ENCODE measurements around the gene MIPOL1. TPM values are rescaled to one million over a fixed set of nuclear protein-coding genes. Genes with fewer than 3 reads are reported as not detected.

Gene MIPOL1
- total and polyA plus RNA-seq, 2 experiments from 2014 or later: 16.6 to 24.8 TPM

GRCh38 chr14:37201724-37202123 lies 4.0 kb downstream of the MIPOL1 start (continued):
- TF ChIP-seq, protein P1, sequence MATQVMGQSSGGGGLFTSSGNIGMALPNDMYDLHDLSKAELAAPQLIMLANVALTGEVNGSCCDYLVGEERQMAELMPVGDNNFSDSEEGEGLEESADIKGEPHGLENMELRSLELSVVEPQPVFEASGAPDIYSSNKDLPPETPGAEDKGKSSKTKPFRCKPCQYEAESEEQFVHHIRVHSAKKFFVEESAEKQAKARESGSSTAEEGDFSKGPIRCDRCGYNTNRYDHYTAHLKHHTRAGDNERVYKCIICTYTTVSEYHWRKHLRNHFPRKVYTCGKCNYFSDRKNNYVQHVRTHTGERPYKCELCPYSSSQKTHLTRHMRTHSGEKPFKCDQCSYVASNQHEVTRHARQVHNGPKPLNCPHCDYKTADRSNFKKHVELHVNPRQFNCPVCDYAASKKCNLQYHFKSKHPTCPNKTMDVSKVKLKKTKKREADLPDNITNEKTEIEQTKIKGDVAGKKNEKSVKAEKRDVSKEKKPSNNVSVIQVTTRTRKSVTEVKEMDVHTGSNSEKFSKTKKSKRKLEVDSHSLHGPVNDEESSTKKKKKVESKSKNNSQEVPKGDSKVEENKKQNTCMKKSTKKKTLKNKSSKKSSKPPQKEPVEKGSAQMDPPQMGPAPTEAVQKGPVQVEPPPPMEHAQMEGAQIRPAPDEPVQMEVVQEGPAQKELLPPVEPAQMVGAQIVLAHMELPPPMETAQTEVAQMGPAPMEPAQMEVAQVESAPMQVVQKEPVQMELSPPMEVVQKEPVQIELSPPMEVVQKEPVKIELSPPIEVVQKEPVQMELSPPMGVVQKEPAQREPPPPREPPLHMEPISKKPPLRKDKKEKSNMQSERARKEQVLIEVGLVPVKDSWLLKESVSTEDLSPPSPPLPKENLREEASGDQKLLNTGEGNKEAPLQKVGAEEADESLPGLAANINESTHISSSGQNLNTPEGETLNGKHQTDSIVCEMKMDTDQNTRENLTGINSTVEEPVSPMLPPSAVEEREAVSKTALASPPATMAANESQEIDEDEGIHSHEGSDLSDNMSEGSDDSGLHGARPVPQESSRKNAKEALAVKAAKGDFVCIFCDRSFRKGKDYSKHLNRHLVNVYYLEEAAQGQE (IDR thresholded peaks at IDR 0.05; ENCODE audit: unreplicated experiment): no peak
- no peak for TF ChIP-seq JUNB (IDR thresholded peaks at IDR 0.05; ENCODE audit: unreplicated experiment)

DNA sequence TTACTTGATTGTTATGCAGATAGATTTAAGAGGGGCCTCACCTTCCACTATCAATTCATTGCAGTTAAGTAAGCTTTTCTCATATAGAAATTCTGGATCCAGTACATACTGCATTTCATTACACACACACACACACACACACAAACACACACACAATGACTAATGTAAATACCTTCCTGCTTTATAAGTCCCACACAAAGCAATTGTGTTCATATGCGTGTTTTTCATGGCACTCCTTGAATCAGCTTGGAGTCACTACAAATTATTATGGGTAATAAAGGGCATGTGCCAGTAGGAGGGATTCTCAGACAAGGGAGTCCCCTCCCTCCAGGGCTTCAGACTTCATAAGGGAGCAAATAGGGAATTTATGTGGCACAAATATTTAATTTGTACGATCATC lies 4.5 kb downstream of the MIPOL1 start:
- Histone ChIP-seq H3F3A (replicated peaks; ENCODE audit: low read depth) (no peaks in the 10 kb centered on the region), H3K27me3 (ENCODE audit: insufficient read depth) (no peaks in the 10 kb centered on the region), H3K4me2 (no peak overlapping the region), H4K20me1 (replicated peaks; ENCODE audit: insufficient read depth) (peaks cover 11% of the 10 kb centered on the region; the same call in 1 of the 2 replicates), H3K79me2 (replicated peaks; ENCODE audit: insufficient read depth) (peaks cover 82% of the 10 kb centered on the region), H3K27ac (ENCODE audit: low read depth) (no peak overlapping the region), H3K4me1 (ENCODE audit: insufficient read depth) (peaks cover 26% of the 10 kb centered on the region), H3K9me2 (ENCODE audit: insufficient read depth) (no peaks in the 10 kb centered on the region), H3K4me3 (no peak overlapping the region), H2AFZ (no peak overlapping the region), H3K36me3 (ENCODE audit: insufficient read depth) (peaks cover 9% of the 10 kb centered on the region; the same call in 1 of the 2 replicates)
- no peak for ATAC-seq
- Mint-ChIP-seq H3K9me3 (peaks cover 35% of the 10 kb centered on the region), H3K27me3 (ENCODE audit: insufficient read depth, low read depth, poor library complexity) (peaks cover 7% of the 10 kb centered on the region), H3K36me3 (ENCODE audit: low read depth) (peaks cover 39% of the 10 kb centered on the region), H3K27ac (no peak overlapping the region), H3K4me3 (no peak overlapping the region), H3K4me1 (peaks cover 16% of the 10 kb centered on the region; the same call in 2 of the 3 replicates)
- DNase-seq (ENCODE audit: low spot score): no peak
- TF ChIP-seq ZNF331 (CRISPR knock-in tag; IDR thresholded peaks at IDR 0.05; ENCODE audit: low read depth) (no peak), CREB1 (CRISPR knock-in tag; IDR thresholded peaks at IDR 0.05; ENCODE audit: low read depth) (no peak), ETS1 (IDR thresholded peaks at IDR 0.05) (no peak), STAT1 (IDR thresholded peaks at IDR 0.05; ENCODE audit: unreplicated experiment) (no peak), EZH2phosphoT487 (IDR thresholded peaks at IDR 0.05; ENCODE audit: unreplicated experiment) (no peak), EZH2 (IDR thresholded peaks at IDR 0.05; ENCODE audit: low read depth, unreplicated experiment) (no peak), POLR2AphosphoS5 (IDR thresholded peaks at IDR 0.05; ENCODE audit: low read depth) (no peak), NANOG (IDR thresholded peaks at IDR 0.05; ENCODE audit: borderline replicate concordance) (no peak), JUNB (IDR thresholded peaks at IDR 0.05; ENCODE audit: unreplicated experiment) (no peak), ZNF114 (CRISPR knock-in tag; IDR thresholded peaks at IDR 0.05) (no peak)
- TF ChIP-seq, protein P1 (IDR thresholded peaks at IDR 0.05; ENCODE audit: unreplicated experiment): no peak
- TF ChIP-seq, protein P2, sequence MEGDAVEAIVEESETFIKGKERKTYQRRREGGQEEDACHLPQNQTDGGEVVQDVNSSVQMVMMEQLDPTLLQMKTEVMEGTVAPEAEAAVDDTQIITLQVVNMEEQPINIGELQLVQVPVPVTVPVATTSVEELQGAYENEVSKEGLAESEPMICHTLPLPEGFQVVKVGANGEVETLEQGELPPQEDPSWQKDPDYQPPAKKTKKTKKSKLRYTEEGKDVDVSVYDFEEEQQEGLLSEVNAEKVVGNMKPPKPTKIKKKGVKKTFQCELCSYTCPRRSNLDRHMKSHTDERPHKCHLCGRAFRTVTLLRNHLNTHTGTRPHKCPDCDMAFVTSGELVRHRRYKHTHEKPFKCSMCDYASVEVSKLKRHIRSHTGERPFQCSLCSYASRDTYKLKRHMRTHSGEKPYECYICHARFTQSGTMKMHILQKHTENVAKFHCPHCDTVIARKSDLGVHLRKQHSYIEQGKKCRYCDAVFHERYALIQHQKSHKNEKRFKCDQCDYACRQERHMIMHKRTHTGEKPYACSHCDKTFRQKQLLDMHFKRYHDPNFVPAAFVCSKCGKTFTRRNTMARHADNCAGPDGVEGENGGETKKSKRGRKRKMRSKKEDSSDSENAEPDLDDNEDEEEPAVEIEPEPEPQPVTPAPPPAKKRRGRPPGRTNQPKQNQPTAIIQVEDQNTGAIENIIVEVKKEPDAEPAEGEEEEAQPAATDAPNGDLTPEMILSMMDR (conservative IDR thresholded peaks at IDR 0.05; ENCODE audit: low read depth in 2 of 2): no peak

Measured in GM23338 (cell line).